Measurements from ENCODE around the gene IMMP2L.

IMMP2L gene

DNA sequence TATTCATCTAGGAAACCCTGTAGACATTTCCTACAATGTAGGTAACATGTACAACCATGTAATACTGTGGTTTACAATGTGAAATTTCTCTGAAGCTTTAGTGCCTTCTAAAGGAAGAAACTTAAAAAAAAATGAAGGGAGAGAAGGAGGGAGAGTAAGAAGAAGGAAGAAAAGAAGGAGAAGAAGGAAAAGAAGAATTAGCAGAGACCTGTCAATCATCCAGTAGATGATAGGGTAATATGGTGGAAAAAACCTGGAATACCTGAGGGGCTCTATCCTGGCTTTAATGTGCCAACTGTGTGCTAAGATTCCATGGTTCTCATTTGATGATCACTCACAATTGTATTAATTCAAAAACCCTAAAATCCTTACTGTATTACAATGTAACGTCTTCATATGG, 474.0 kb downstream of the IMMP2L start:
- Histone ChIP-seq H3K27me3 (ENCODE audit: insufficient read depth, poor library complexity, severe bottlenecking) (no peaks in the 10 kb centered on the region), H3K27ac (ENCODE audit: poor library complexity, severe bottlenecking) (no peak overlapping the region), H3K4me1 (ENCODE audit: insufficient read depth, poor library complexity, severe bottlenecking) (no peaks in the 10 kb centered on the region), H3K4me3 (ENCODE audit: severe bottlenecking) (no peak overlapping the region), H3K36me3 (ENCODE audit: low read depth) (no peaks in the 10 kb centered on the region), H3K9me3 (ENCODE audit: severe bottlenecking) (no peaks in the 10 kb centered on the region)
- TF ChIP-seq, protein P1, sequence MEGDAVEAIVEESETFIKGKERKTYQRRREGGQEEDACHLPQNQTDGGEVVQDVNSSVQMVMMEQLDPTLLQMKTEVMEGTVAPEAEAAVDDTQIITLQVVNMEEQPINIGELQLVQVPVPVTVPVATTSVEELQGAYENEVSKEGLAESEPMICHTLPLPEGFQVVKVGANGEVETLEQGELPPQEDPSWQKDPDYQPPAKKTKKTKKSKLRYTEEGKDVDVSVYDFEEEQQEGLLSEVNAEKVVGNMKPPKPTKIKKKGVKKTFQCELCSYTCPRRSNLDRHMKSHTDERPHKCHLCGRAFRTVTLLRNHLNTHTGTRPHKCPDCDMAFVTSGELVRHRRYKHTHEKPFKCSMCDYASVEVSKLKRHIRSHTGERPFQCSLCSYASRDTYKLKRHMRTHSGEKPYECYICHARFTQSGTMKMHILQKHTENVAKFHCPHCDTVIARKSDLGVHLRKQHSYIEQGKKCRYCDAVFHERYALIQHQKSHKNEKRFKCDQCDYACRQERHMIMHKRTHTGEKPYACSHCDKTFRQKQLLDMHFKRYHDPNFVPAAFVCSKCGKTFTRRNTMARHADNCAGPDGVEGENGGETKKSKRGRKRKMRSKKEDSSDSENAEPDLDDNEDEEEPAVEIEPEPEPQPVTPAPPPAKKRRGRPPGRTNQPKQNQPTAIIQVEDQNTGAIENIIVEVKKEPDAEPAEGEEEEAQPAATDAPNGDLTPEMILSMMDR (IDR thresholded peaks at IDR 0.05; ENCODE audit: poor library complexity, severe bottlenecking) = no peak
- DNase-seq (ENCODE audit: low spot score) = no peak
- ATAC-seq (ENCODE audit: low read depth) = no peak

DNA sequence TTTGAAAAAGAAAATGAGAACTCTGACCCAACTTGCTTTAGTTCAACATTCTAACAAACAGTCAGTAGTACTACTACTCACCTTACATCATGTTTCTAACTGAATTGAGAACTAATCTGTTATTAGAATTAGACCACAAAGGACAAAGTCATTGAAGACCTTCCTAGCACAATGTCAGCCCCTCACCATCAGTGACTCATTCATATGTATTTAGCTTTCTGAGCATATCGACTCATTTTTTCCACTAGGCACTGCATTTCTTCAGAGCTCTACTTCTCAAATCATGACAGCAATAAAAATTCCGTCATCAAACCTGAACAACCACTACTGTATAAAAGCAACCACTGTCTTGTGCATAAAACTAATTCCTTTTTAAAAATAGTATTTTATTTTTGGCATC, 475.8 kb downstream of the IMMP2L start:
- no peak overlapping the region for H3K27ac ChIP-seq (ENCODE audit: poor library complexity, severe bottlenecking)
- ATAC-seq (ENCODE audit: low read depth) (no peak), DNase-seq (ENCODE audit: low spot score) (no peak)
- H3K9me3 ChIP-seq (ENCODE audit: severe bottlenecking) = no peaks in the 10 kb centered on the region
- H3K36me3 ChIP-seq (ENCODE audit: low read depth) = no peaks in the 10 kb centered on the region
- H3K4me1 ChIP-seq (ENCODE audit: insufficient read depth, poor library complexity, severe bottlenecking) = no peaks in the 10 kb centered on the region
- no peaks in the 10 kb centered on the region for H3K27me3 ChIP-seq (ENCODE audit: insufficient read depth, poor library complexity, severe bottlenecking)
- TF ChIP-seq, protein P1 (IDR thresholded peaks at IDR 0.05; ENCODE audit: poor library complexity, severe bottlenecking) = no peak
- no peak overlapping the region for H3K4me3 ChIP-seq (ENCODE audit: severe bottlenecking)

- Histone ChIP-seq H3K9me3 (ENCODE audit: severe bottlenecking) (no peaks in the 10 kb centered on the region), H3K27ac (ENCODE audit: poor library complexity, severe bottlenecking) (no peak overlapping the region), H3K36me3 (ENCODE audit: low read depth) (no peaks in the 10 kb centered on the region), H3K4me1 (ENCODE audit: insufficient read depth, poor library complexity, severe bottlenecking) (no peaks in the 10 kb centered on the region), H3K4me3 (ENCODE audit: severe bottlenecking) (no peak overlapping the region), H3K27me3 (ENCODE audit: insufficient read depth, poor library complexity, severe bottlenecking) (no peaks in the 10 kb centered on the region)
- no peak for ATAC-seq (ENCODE audit: low read depth)
- TF ChIP-seq, protein P1 (IDR thresholded peaks at IDR 0.05; ENCODE audit: poor library complexity, severe bottlenecking) = no peak
- no peak for DNase-seq (ENCODE audit: low spot score)
These were observed 476.9 kb downstream of the IMMP2L start for GRCh38 chr7:111085356-111085755.

DNA sequence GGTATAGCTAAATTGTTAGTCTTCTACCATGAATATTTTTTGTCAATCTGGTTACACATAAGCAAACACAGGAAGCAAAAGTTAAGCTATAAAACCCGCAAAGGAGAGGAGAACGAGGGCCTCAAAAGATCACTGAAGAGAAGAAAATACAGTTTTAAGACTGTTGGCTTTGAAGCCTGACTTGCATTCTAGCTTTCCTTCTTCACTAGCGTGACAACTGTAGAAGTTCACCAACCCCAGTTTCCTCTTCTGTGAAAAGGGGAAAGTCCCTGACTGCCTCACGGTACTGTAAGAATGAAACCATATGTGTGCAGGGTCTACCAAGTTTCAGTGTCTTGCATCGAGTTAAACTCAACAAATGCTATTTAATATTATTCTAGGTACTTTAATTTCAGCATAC, 478.9 kb downstream of the IMMP2L start:
- no peak for DNase-seq (ENCODE audit: low spot score)
- ATAC-seq (ENCODE audit: low read depth) = no peak

GRCh38 chr7:111082351-111082750, 479.9 kb downstream of the IMMP2L start:
- Histone ChIP-seq H3K27ac (ENCODE audit: poor library complexity, severe bottlenecking) (no peak overlapping the region), H3K27me3 (ENCODE audit: insufficient read depth, poor library complexity, severe bottlenecking) (no peaks in the 10 kb centered on the region), H3K36me3 (ENCODE audit: low read depth) (no peaks in the 10 kb centered on the region), H3K9me3 (ENCODE audit: severe bottlenecking) (no peaks in the 10 kb centered on the region), H3K4me3 (ENCODE audit: severe bottlenecking) (no peak overlapping the region), H3K4me1 (ENCODE audit: insufficient read depth, poor library complexity, severe bottlenecking) (no peaks in the 10 kb centered on the region)
- no peak for DNase-seq (ENCODE audit: low spot score)
- ATAC-seq (ENCODE audit: low read depth) = no peak
- TF ChIP-seq, protein P1 (IDR thresholded peaks at IDR 0.05; ENCODE audit: poor library complexity, severe bottlenecking) = no peak

More for the DNA sequence above, 478.9 kb downstream of the IMMP2L start:
- no peaks in the 10 kb centered on the region for H3K27me3 ChIP-seq (ENCODE audit: insufficient read depth, poor library complexity, severe bottlenecking)
- no peak overlapping the region for H3K27ac ChIP-seq (ENCODE audit: poor library complexity, severe bottlenecking)
- H3K4me1 ChIP-seq (ENCODE audit: insufficient read depth, poor library complexity, severe bottlenecking) = no peaks in the 10 kb centered on the region
- no peaks in the 10 kb centered on the region for H3K36me3 ChIP-seq (ENCODE audit: low read depth)
- H3K9me3 ChIP-seq (ENCODE audit: severe bottlenecking) = no peaks in the 10 kb centered on the region
- TF ChIP-seq, protein P1 (IDR thresholded peaks at IDR 0.05; ENCODE audit: poor library complexity, severe bottlenecking) = no peak
- H3K4me3 ChIP-seq (ENCODE audit: severe bottlenecking) = no peak overlapping the region

Measured in RWPE2 (cell line).